HCT116 (cell line): ENCODE data around the gene HIF1AN. TPM values are rescaled to one million over a fixed set of nuclear protein-coding genes. Genes with fewer than 3 reads are reported as not detected.

ENCODE experiments used
- ATAC-seq: fragments of 200-7000 bp; cut with Tn5 transposase; 2 replicates; pipeline ENCODE4 v1.9.1; 2020; ENCODE audit warnings: mild to moderate bottlenecking, moderate library complexity
- BruUV-seq: library from RNA; stranded (reverse); fragments of 400-500 nt; replicated peaks from 2 replicates; lab custom pipeline; 2021; lab: Mats Ljungman, UMichigan
- CTCF ChIA-PET: fragments of 300-600 bp; sonication (Branson Sonifier 250); formaldehyde crosslinking; loops from one replicate; lab custom pipeline; 2021; ENCODE audit warnings: antibody characterized with exemption; lab: Charles Lee
- POLR2A ChIA-PET: fragments of 300-600, 350-600 bp; sonication (Branson Sonifier 250); formaldehyde crosslinking; loops from one replicate; lab custom pipeline; 2021; ENCODE audit warnings: antibody characterized with exemption; lab: Charles Lee
- RAD21 ChIA-PET, 2 experiments: fragments of 300-600 bp; sonication (Branson Sonifier 250); formaldehyde crosslinking; loops; one replicate each; lab custom pipeline; 2023; ENCODE audit warnings: low total read pairs in 2 of 2; ENCODE audit not compliant: uncharacterized antibody in 2 of 2, unreplicated experiment in 2 of 2, low non-redundant PET in 1 of 2; lab: Charles Lee
- DNase-seq: peaks from one replicate; pipeline ENCODE4 v3.0.0-alpha.2; 2010; ENCODE audit warnings: low read depth, low spot score
- H2AFZ ChIP-seq: fragments of 200-600 bp; shearing (Covaris generic), sonication (generic); 2 replicates; pipeline ENCODE4 v1.6.1; 2017; ENCODE audit warnings: low read depth, mixed run types, mixed read lengths, antibody characterized with exemption, low read length; ENCODE audit not compliant: poor library complexity, severe bottlenecking
- H3K27ac ChIP-seq: 2 replicates; pipeline ENCODE4 v1.5.1; 2012; ENCODE audit warnings: low read depth, low read length
- H3K27me3 ChIP-seq: fragments of 200-600 bp; sonication (generic); 2 replicates; pipeline ENCODE4 v1.6.1; 2016; ENCODE audit warnings: mixed run types, low read length, mixed read lengths; ENCODE audit not compliant: insufficient read depth
- H3K36me3 ChIP-seq, 2 experiments: fragments of 200-500 bp in 1 of 2; fragments of 200-600 bp in 1 of 2; sonication (Bioruptor generic) in 1 of 2; sonication (generic) in 1 of 2; 2 replicates each; pipeline versions ENCODE4 v1.5.1 to v1.6.1; 2014 to 2016; ENCODE audit warnings: low read length in 2 of 2, inconsistent platforms in 1 of 2, mixed read lengths in 1 of 2, mixed run types in 1 of 2; ENCODE audit not compliant: insufficient read depth in 2 of 2, control insufficient read depth in 1 of 2
- H3K4me1 ChIP-seq, 2 experiments: fragments of 200-600 bp in 1 of 2; sonication (generic) in 1 of 2; 2 replicates each; pipeline versions ENCODE4 v1.5.1 to v1.6.1; 2012 to 2017; ENCODE audit warnings: low read length in 2 of 2, inconsistent platforms in 1 of 2, mild to moderate bottlenecking in 1 of 2, mixed read lengths in 1 of 2, mixed run types in 1 of 2, moderate library complexity in 1 of 2; ENCODE audit not compliant: insufficient read depth in 2 of 2, control insufficient read depth in 1 of 2
- H3K4me2 ChIP-seq: fragments of 200-600 bp; sonication (generic); 2 replicates; pipeline ENCODE4 v1.6.1; 2017; ENCODE audit warnings: mixed run types, low read length, mixed read lengths
- H3K4me3 ChIP-seq, 2 experiments: fragments of 200-600 bp in 1 of 2; sonication (generic) in 1 of 2; replicated peaks in 1 of 2; 2 replicates each; pipeline ENCODE4 v1.5.1; 2011 to 2016; ENCODE audit warnings: low read length in 2 of 2, control low read depth in 1 of 2, low read depth in 1 of 2, mild to moderate bottlenecking in 1 of 2, mixed read lengths in 1 of 2, mixed run types in 1 of 2
- H3K79me2 ChIP-seq: fragments of 200-600 bp; sonication (generic); 2 replicates; pipeline ENCODE4 v1.6.1; 2017; ENCODE audit warnings: mild to moderate bottlenecking, mixed run types, low read length, moderate library complexity, mixed read lengths; ENCODE audit not compliant: insufficient read depth
- H3K9ac ChIP-seq: fragments of 200-600 bp; sonication (generic); 2 replicates; pipeline ENCODE4 v1.6.1; 2016; ENCODE audit warnings: low read length, mixed read lengths
- H3K9me2 ChIP-seq: fragments of 200-600 bp; sonication (generic), shearing (Covaris generic); 2 replicates; pipeline ENCODE4 v1.6.1; 2017; ENCODE audit warnings: mixed run types, mild to moderate bottlenecking, moderate library complexity; ENCODE audit not compliant: insufficient read depth
- H3K9me3 ChIP-seq, 2 experiments: fragments of 200-500 bp in 1 of 2; fragments of 200-600 bp in 1 of 2; sonication (Bioruptor generic) in 1 of 2; sonication (generic) in 1 of 2; 2 replicates each; pipeline ENCODE4 v1.6.1; 2014 to 2017; ENCODE audit warnings: low read length in 2 of 2, mixed read lengths in 2 of 2, inconsistent platforms in 1 of 2, low read depth in 1 of 2, mild to moderate bottlenecking in 1 of 2, mixed run types in 1 of 2, moderate library complexity in 1 of 2; ENCODE audit not compliant: control insufficient read depth in 1 of 2, insufficient read depth in 1 of 2
- H4K20me1 ChIP-seq: fragments of 200-600 bp; sonication (generic), shearing (Covaris generic); 2 replicates; pipeline ENCODE4 v1.6.1; 2017; ENCODE audit warnings: mixed run types, mild to moderate bottlenecking, moderate library complexity; ENCODE audit not compliant: insufficient read depth
- EGR1 ChIP-seq: IDR thresholded peaks from 2 replicates; pipeline ENCODE4 v1.6.1; 2012; ENCODE audit warnings: low read depth
- ELF1 ChIP-seq: IDR thresholded peaks from 2 replicates; pipeline ENCODE4 v1.6.1; 2012; ENCODE audit warnings: low read depth, borderline replicate concordance
- FOSL1 ChIP-seq: IDR thresholded peaks from 2 replicates; pipeline ENCODE4 v1.6.1; 2012; ENCODE audit warnings: low read depth
- JUND ChIP-seq: IDR thresholded peaks from 2 replicates; pipeline ENCODE4 v1.6.1; 2012
- SIN3A ChIP-seq: IDR thresholded peaks from 2 replicates; pipeline ENCODE4 v1.6.1; 2012; ENCODE audit warnings: low read depth
- SP1 ChIP-seq: IDR thresholded peaks from 2 replicates; pipeline ENCODE4 v1.6.1; 2012; ENCODE audit warnings: low read depth
- TCF7L2 ChIP-seq: IDR thresholded peaks from 2 replicates; pipeline ENCODE4 v1.7.0; 2011; ENCODE audit warnings: borderline replicate concordance, inconsistent platforms; ENCODE audit not compliant: insufficient read depth, insufficient read length; ENCODE audit errors: extremely low read depth
- ZNF274 ChIP-seq: fragments of 200-500 bp; sonication (Bioruptor generic); IDR thresholded peaks from 2 replicates; pipeline ENCODE4 v1.6.1; 2014; ENCODE audit warnings: mild to moderate bottlenecking, low read depth, low read length, inconsistent platforms
- intact Hi-C: fragments of 100-400 bp; cut with micrococcal nuclease; formaldehyde crosslinking; loops from 2 replicates; pipeline ENCODE4 v1.10.0; 2022
- total RNA-seq: library from RNA; stranded (reverse); gene quantifications from one replicate; pipeline ENCODE4 v1.2.1, GENCODE V29; 2021; ENCODE audit not compliant: unreplicated experiment
- TF ChIP-seq, protein P1 (sequence below): IDR thresholded peaks from 2 replicates; pipeline ENCODE4 v1.6.1; 2012
- TF ChIP-seq, protein P2 (sequence below): IDR thresholded peaks from 2 replicates; pipeline ENCODE4 v1.6.1; 2011; ENCODE audit warnings: mild to moderate bottlenecking, low read length, moderate library complexity; ENCODE audit not compliant: insufficient replicate concordance; ENCODE audit errors: extremely low read depth
- TF ChIP-seq, protein P3 (sequence below): IDR thresholded peaks from 2 replicates; pipeline ENCODE4 v1.6.1; 2012; ENCODE audit warnings: low read depth
- TF ChIP-seq, protein P4 (sequence below), 3 experiments: fragments of 200-600 bp in 1 of 3; sonication (generic) in 1 of 3; IDR thresholded peaks in 2 of 3; conservative IDR thresholded peaks in 1 of 3; 2 replicates each; pipeline ENCODE4 v1.5.1; 2012 to 2017; ENCODE audit warnings: low read depth in 2 of 3, low read length in 2 of 3, antibody characterized with exemption in 1 of 3, borderline replicate concordance in 1 of 3, control low read depth in 1 of 3, mild to moderate bottlenecking in 1 of 3, mixed read lengths in 1 of 3, mixed run types in 1 of 3, moderate library complexity in 1 of 3; ENCODE audit not compliant: insufficient read depth in 1 of 3

The HIF1AN gene
- total RNA-seq, 1 experiment from 2014 or later = 67.2 TPM

DNA sequence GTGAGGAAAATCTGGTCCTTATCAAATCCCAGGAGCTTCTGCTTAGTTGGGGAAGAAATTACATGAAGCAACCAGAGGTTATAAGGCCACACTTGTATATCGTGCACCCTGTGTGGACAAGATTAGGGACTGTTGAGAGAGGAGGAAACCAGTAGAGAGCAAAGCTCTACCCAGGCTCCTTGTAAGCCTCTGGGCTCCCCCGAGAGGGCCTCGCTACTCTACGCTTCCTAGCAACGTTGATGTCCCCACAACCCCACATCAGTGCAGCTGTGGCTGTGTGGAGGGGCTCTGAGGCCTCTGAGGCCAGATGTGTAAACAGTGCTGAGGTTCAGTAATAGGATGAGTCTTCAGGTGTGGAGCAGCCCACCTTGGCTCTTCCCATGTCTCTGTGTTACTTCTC is 16.0 kb downstream of the HIF1AN start:
- ATAC-seq (no peak; the same call in 1 of the 2 replicates), DNase-seq (no peak)
- Histone ChIP-seq H3K9me3 (no peaks in the 10 kb centered on the region), H3K36me3 (peaks cover 41 to 46% of the 10 kb centered on the region in 2 experiments), H3K27ac (no peak overlapping the region), H3K4me1 (no peaks in the 10 kb centered on the region), H3K4me2 (no peak overlapping the region), H4K20me1 (no peaks in the 10 kb centered on the region), H3K9me2 (no peaks in the 10 kb centered on the region), H3K79me2 (no peaks in the 10 kb centered on the region), H3K9ac (no peak overlapping the region), H3K27me3 (no peaks in the 10 kb centered on the region), H3K4me3 (no peak overlapping the region), H2AFZ (no peak overlapping the region)
- ChIA-PET POLR2A (no interaction called here), RAD21 (no interaction called here), CTCF (interaction anchor here (1.0 kb wide), 1 partner anchor 327 kb away, joined by 3 read pairs; no protein-coding TSS in a partner anchor)
- no TSS peak for BruUV-seq
- TF ChIP-seq ZNF274 = no peak
- TF ChIP-seq ELF1 = no peak
- TF ChIP-seq, protein P1, sequence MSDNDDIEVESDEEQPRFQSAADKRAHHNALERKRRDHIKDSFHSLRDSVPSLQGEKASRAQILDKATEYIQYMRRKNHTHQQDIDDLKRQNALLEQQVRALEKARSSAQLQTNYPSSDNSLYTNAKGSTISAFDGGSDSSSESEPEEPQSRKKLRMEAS = no peak
- TF ChIP-seq SIN3A = no peak
- TF ChIP-seq, protein P2, sequence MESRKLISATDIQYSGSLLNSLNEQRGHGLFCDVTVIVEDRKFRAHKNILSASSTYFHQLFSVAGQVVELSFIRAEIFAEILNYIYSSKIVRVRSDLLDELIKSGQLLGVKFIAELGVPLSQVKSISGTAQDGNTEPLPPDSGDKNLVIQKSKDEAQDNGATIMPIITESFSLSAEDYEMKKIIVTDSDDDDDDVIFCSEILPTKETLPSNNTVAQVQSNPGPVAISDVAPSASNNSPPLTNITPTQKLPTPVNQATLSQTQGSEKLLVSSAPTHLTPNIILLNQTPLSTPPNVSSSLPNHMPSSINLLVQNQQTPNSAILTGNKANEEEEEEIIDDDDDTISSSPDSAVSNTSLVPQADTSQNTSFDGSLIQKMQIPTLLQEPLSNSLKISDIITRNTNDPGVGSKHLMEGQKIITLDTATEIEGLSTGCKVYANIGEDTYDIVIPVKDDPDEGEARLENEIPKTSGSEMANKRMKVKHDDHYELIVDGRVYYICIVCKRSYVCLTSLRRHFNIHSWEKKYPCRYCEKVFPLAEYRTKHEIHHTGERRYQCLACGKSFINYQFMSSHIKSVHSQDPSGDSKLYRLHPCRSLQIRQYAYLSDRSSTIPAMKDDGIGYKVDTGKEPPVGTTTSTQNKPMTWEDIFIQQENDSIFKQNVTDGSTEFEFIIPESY = no peak
- no peak for TF ChIP-seq EGR1
- TF ChIP-seq TCF7L2 = no peak
- TF ChIP-seq, protein P3, sequence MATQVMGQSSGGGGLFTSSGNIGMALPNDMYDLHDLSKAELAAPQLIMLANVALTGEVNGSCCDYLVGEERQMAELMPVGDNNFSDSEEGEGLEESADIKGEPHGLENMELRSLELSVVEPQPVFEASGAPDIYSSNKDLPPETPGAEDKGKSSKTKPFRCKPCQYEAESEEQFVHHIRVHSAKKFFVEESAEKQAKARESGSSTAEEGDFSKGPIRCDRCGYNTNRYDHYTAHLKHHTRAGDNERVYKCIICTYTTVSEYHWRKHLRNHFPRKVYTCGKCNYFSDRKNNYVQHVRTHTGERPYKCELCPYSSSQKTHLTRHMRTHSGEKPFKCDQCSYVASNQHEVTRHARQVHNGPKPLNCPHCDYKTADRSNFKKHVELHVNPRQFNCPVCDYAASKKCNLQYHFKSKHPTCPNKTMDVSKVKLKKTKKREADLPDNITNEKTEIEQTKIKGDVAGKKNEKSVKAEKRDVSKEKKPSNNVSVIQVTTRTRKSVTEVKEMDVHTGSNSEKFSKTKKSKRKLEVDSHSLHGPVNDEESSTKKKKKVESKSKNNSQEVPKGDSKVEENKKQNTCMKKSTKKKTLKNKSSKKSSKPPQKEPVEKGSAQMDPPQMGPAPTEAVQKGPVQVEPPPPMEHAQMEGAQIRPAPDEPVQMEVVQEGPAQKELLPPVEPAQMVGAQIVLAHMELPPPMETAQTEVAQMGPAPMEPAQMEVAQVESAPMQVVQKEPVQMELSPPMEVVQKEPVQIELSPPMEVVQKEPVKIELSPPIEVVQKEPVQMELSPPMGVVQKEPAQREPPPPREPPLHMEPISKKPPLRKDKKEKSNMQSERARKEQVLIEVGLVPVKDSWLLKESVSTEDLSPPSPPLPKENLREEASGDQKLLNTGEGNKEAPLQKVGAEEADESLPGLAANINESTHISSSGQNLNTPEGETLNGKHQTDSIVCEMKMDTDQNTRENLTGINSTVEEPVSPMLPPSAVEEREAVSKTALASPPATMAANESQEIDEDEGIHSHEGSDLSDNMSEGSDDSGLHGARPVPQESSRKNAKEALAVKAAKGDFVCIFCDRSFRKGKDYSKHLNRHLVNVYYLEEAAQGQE = no peak
- no peak for TF ChIP-seq SP1
- no peak for TF ChIP-seq JUND
- TF ChIP-seq, protein P4, sequence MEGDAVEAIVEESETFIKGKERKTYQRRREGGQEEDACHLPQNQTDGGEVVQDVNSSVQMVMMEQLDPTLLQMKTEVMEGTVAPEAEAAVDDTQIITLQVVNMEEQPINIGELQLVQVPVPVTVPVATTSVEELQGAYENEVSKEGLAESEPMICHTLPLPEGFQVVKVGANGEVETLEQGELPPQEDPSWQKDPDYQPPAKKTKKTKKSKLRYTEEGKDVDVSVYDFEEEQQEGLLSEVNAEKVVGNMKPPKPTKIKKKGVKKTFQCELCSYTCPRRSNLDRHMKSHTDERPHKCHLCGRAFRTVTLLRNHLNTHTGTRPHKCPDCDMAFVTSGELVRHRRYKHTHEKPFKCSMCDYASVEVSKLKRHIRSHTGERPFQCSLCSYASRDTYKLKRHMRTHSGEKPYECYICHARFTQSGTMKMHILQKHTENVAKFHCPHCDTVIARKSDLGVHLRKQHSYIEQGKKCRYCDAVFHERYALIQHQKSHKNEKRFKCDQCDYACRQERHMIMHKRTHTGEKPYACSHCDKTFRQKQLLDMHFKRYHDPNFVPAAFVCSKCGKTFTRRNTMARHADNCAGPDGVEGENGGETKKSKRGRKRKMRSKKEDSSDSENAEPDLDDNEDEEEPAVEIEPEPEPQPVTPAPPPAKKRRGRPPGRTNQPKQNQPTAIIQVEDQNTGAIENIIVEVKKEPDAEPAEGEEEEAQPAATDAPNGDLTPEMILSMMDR (IDR thresholded peaks at IDR 0.05 in 2 of 3, conservative IDR thresholded peaks at IDR 0.05 in 1 of 3; ENCODE audit: borderline replicate concordance in 1 of 3, insufficient read depth in 1 of 3, low read depth in 2 of 3, low read length in 2 of 3) = no peak
- TF ChIP-seq FOSL1 = no peak
- intact Hi-C loops = no loop called here
